Fibroblast of lung (primary cell): Measurements from ENCODE around the gene PDE9A. TPM values are rescaled to one million over a fixed set of nuclear protein-coding genes. Genes with fewer than 3 reads are reported as not detected.
"Not testable (repeated sequence)": the region's sequence is repeated elsewhere in the genome, so short reads cannot be mapped to it uniquely, and the experiment has no call there.

ENCODE experiments used
- DNase-seq, 2 donors: peaks; one replicate each; pipeline versions ENCODE4 v3.0.0 to v3.0.0-alpha.2; 2010; ENCODE audit warnings: low read depth in 2 of 2
- H2AFZ ChIP-seq: 2 replicates; pipeline ENCODE4 v1.5.1; 2012; ENCODE audit warnings: low read length, control low read depth, inconsistent platforms
- H3K27ac ChIP-seq: 2 replicates; pipeline ENCODE4 v1.5.1; 2011; ENCODE audit warnings: low read length, control low read depth; ENCODE audit not compliant: insufficient read depth
- H3K27me3 ChIP-seq: 2 replicates; pipeline ENCODE4 v1.5.1; 2011; ENCODE audit warnings: mild to moderate bottlenecking, low read length; ENCODE audit not compliant: control insufficient read depth, insufficient read depth
- H3K36me3 ChIP-seq: 2 replicates; pipeline ENCODE4 v1.5.1; 2011; ENCODE audit warnings: low read length; ENCODE audit not compliant: control insufficient read depth, insufficient read depth
- H3K4me1 ChIP-seq: 2 replicates; pipeline ENCODE4 v1.5.1; 2011; ENCODE audit warnings: low read length; ENCODE audit not compliant: control insufficient read depth, insufficient read depth; ENCODE audit errors: extremely low read depth
- H3K4me2 ChIP-seq: 2 replicates; pipeline ENCODE4 v1.5.1; 2011; ENCODE audit warnings: low read length, control low read depth; ENCODE audit not compliant: insufficient read depth; ENCODE audit errors: extremely low read depth
- H3K4me3 ChIP-seq, 4 experiments: fragments of 200-600 bp in 1 of 4; sonication (generic) in 1 of 4; replicated peaks in 1 of 4; 2 replicates each; pipeline ENCODE4 v1.5.1; 2011 to 2016; ENCODE audit warnings: low read length in 4 of 4, low read depth in 3 of 4, mild to moderate bottlenecking in 3 of 4, control low read depth in 2 of 4, inconsistent platforms in 1 of 4, mixed read lengths in 1 of 4; ENCODE audit not compliant: insufficient read depth in 1 of 4; ENCODE audit errors: control extremely low read depth in 1 of 4
- H3K79me2 ChIP-seq: 2 replicates; pipeline ENCODE4 v1.5.1; 2012; ENCODE audit warnings: mild to moderate bottlenecking, low read length, inconsistent platforms; ENCODE audit not compliant: control insufficient read depth, insufficient read depth
- H3K9ac ChIP-seq: 2 replicates; pipeline ENCODE4 v1.5.1; 2011; ENCODE audit warnings: mild to moderate bottlenecking, low read length, control low read depth; ENCODE audit not compliant: insufficient read depth
- H3K9me3 ChIP-seq: 2 replicates; pipeline ENCODE4 v1.5.1; 2012; ENCODE audit warnings: low read depth, low read length; ENCODE audit not compliant: control insufficient read depth, insufficient read depth
- H4K20me1 ChIP-seq: 2 replicates; pipeline ENCODE4 v1.5.1; 2011; ENCODE audit warnings: low read length; ENCODE audit not compliant: control insufficient read depth, insufficient read depth; ENCODE audit errors: extremely low read depth
- EZH2 ChIP-seq: IDR thresholded peaks from 2 replicates; pipeline ENCODE4 v1.5.1; 2012; ENCODE audit warnings: low read length, control low read depth, mild to moderate bottlenecking; ENCODE audit errors: missing control alignments
- polyA plus RNA-seq, 2 donors: library from polyadenylated mRNA; depleted of rRNA in 1 of 2; stranded (reverse) in 1 of 2; unstranded in 1 of 2; fragments of >200 nt; gene quantifications; 2 replicates each; pipeline ENCODE4 v1.2.1, GENCODE V29; 2011 to 2012; ENCODE audit warnings: missing spikeins in 1 of 2
- total RNA-seq: library from RNA; depleted of rRNA; stranded (reverse); fragments of >200 nt; gene quantifications from 2 replicates; pipeline ENCODE4 v1.2.1, GENCODE V29; 2014
- TF ChIP-seq, protein P1 (sequence below), 2 donors: IDR thresholded peaks in 1 of 2; conservative IDR thresholded peaks in 1 of 2; 1 replicate in 1 of 2; 2 replicates in 1 of 2; pipeline ENCODE4 v1.5.1; 2011 to 2012; ENCODE audit warnings: low read length in 2 of 2, control low read depth in 1 of 2, inconsistent platforms in 1 of 2, low read depth in 1 of 2, mild to moderate bottlenecking in 1 of 2

The PDE9A gene
- total and polyA plus RNA-seq, 2 donors (not counting 1 experiment from before 2014, with no cell fraction given): 1.8 to 4.4 TPM

DNA sequence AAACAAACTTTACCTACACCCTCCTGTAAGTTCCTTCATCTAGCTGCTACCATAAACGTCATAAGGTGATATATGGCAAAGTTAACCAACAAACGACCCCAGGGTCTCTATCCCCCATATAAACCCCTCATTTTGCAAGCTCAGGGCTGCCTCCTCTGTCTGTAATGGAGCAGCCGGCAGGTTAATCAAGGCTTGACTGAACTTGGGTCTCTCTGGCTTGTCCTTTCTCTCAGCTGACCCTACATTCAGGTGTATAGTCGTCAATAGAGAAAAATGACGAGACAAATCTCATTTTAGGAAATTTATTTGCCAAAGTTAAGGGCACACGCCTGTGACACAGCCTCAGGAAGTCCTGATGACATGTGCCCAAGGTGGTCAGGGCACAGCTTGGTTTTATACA is 158.5 kb downstream of the PDE9A start:
- H3K36me3 ChIP-seq: no peaks in the 10 kb centered on the region
- H3K27me3 ChIP-seq: peaks cover 4% of the 10 kb centered on the region
- H3K4me1 ChIP-seq: no peaks in the 10 kb centered on the region
- TF ChIP-seq EZH2: no peak
- TF ChIP-seq, protein P1, sequence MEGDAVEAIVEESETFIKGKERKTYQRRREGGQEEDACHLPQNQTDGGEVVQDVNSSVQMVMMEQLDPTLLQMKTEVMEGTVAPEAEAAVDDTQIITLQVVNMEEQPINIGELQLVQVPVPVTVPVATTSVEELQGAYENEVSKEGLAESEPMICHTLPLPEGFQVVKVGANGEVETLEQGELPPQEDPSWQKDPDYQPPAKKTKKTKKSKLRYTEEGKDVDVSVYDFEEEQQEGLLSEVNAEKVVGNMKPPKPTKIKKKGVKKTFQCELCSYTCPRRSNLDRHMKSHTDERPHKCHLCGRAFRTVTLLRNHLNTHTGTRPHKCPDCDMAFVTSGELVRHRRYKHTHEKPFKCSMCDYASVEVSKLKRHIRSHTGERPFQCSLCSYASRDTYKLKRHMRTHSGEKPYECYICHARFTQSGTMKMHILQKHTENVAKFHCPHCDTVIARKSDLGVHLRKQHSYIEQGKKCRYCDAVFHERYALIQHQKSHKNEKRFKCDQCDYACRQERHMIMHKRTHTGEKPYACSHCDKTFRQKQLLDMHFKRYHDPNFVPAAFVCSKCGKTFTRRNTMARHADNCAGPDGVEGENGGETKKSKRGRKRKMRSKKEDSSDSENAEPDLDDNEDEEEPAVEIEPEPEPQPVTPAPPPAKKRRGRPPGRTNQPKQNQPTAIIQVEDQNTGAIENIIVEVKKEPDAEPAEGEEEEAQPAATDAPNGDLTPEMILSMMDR (conservative IDR thresholded peaks at IDR 0.05 in 1 of 2, IDR thresholded peaks at IDR 0.05 in 1 of 2; ENCODE audit: low read depth in 1 of 2, low read length in 2 of 2): no peak
- no peak overlapping the region for H2AFZ ChIP-seq
- no peak overlapping the region for H3K9ac ChIP-seq
- no peaks in the 10 kb centered on the region for H4K20me1 ChIP-seq
- H3K4me2 ChIP-seq: no peak overlapping the region
- no peaks in the 10 kb centered on the region for H3K9me3 ChIP-seq
- no peak overlapping the region for H3K27ac ChIP-seq
- H3K4me3 ChIP-seq: no peak overlapping the region
- DNase-seq: no peak
- no peaks in the 10 kb centered on the region for H3K79me2 ChIP-seq

DNA sequence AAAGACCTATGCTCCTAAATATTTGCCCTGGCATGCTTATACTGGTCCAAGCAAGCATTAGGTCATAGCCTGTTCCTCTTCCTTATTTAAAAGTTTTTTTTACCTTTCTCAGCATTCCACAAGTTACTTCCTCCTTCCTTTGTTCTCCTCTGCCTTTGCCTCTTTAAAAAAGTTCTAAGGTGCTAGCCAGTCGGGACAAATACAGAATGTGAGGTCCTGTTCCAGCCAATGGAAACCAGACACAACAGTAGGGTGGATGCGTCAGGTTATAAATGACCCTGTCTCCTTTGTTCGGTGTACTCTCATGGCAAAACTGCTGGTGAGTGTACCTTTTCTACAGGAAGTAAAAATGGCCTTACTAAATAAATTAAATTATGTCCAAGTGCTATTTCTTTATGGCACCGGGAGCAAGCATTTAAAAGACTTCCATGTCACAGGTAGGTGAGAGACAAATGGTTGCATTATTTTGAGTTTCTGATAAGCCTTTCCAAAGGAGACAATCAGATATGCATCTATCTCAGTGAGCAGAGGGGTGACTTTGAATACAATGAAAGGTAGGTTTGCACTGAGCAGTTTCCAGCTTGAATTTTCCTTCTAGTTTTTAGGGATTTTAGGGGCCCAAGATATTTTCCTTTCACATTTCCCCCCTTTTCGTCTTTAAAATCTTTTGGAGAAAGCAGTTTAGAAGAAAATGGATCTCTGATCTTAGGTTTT is 159.3 kb downstream of the PDE9A start:
- not testable (repeated sequence) for H3K9me3 ChIP-seq, H3K27ac ChIP-seq, H3K27me3 ChIP-seq, H2AFZ ChIP-seq, H3K9ac ChIP-seq, H3K4me2 ChIP-seq, H3K4me3 ChIP-seq, DNase-seq, H3K4me1 ChIP-seq, H4K20me1 ChIP-seq, H3K36me3 ChIP-seq, H3K79me2 ChIP-seq

- H3K27me3 ChIP-seq: no peaks in the 10 kb centered on the region
- no peaks in the 10 kb centered on the region for H4K20me1 ChIP-seq
- no peak overlapping the region for H2AFZ ChIP-seq
- no peaks in the 10 kb centered on the region for H3K4me1 ChIP-seq
- no peak overlapping the region for H3K27ac ChIP-seq
- no peak for DNase-seq
- no peak overlapping the region for H3K4me3 ChIP-seq
- no peaks in the 10 kb centered on the region for H3K36me3 ChIP-seq
- TF ChIP-seq EZH2: no peak
- TF ChIP-seq, protein P1 (conservative IDR thresholded peaks at IDR 0.05 in 1 of 2, IDR thresholded peaks at IDR 0.05 in 1 of 2; ENCODE audit: low read depth in 1 of 2, low read length in 2 of 2): no peak
- H3K9ac ChIP-seq: no peak overlapping the region
- no peaks in the 10 kb centered on the region for H3K79me2 ChIP-seq
- H3K9me3 ChIP-seq: no peaks in the 10 kb centered on the region
- H3K4me2 ChIP-seq: no peak overlapping the region
Observed at GRCh38 chr21:42815217-42815616, 161.8 kb downstream of the PDE9A start.
